Liver (tissue), 3 donors: ENCODE results near the gene SOX13.

ENCODE experiments used
- EGR1 ChIP-seq, 2 donors: IDR thresholded peaks; 2 replicates each; pipeline ENCODE4 v1.6.1; 2016 to 2018; ENCODE audit warnings: antibody characterized with exemption in 2 of 2, low read depth in 2 of 2
- GABPA ChIP-seq, 2 donors: IDR thresholded peaks in 1 of 2; conservative IDR thresholded peaks in 1 of 2; 2 replicates each; pipeline ENCODE4 v1.6.1; 2016; ENCODE audit warnings: antibody characterized with exemption in 2 of 2, mild to moderate bottlenecking in 1 of 2, moderate library complexity in 1 of 2
- HNF4A ChIP-seq, 2 donors: conservative IDR thresholded peaks; 2 replicates each; pipeline ENCODE4 v1.6.1; 2016; ENCODE audit warnings: antibody characterized with exemption in 2 of 2, mild to moderate bottlenecking in 2 of 2
- TF ChIP-seq, protein P1 (sequence below): fragments of 150-350 bp; IDR thresholded peaks from 2 replicates; pipeline ENCODE4 v1.5.1; 2017; ENCODE audit warnings: improper control_type of control experiment, low read depth, low read length; ENCODE audit not compliant: missing input control
- donor health status: healthy.
- donor health status: healthy.

- TF ChIP-seq, protein P1, sequence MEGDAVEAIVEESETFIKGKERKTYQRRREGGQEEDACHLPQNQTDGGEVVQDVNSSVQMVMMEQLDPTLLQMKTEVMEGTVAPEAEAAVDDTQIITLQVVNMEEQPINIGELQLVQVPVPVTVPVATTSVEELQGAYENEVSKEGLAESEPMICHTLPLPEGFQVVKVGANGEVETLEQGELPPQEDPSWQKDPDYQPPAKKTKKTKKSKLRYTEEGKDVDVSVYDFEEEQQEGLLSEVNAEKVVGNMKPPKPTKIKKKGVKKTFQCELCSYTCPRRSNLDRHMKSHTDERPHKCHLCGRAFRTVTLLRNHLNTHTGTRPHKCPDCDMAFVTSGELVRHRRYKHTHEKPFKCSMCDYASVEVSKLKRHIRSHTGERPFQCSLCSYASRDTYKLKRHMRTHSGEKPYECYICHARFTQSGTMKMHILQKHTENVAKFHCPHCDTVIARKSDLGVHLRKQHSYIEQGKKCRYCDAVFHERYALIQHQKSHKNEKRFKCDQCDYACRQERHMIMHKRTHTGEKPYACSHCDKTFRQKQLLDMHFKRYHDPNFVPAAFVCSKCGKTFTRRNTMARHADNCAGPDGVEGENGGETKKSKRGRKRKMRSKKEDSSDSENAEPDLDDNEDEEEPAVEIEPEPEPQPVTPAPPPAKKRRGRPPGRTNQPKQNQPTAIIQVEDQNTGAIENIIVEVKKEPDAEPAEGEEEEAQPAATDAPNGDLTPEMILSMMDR = no peak
- TF ChIP-seq HNF4A (conservative IDR thresholded peaks at IDR 0.05) (no peak), EGR1 (IDR thresholded peaks at IDR 0.05; ENCODE audit: low read depth in 2 of 2) (no peak), GABPA (IDR thresholded peaks at IDR 0.05 in 1 of 2, conservative IDR thresholded peaks at IDR 0.05 in 1 of 2) (no peak)
Measured at GRCh38 chr1:204094856-204095634, 22.1 kb downstream of the SOX13 start.
